GM18907 (cell line): ENCODE measurements around the gene PIK3R1.
A peak's percentile ranks its signal among the peaks of the same experiment; 100 is the strongest.

Experiments used
- ATAC-seq: cut with Tn5 transposase; IDR thresholded peaks from one replicate; pipeline ENCODE4 v1.9.1; 2021; ENCODE audit warnings: mild to moderate bottlenecking, moderate library complexity; ENCODE audit not compliant: unreplicated experiment

The PIK3R1 gene

GRCh38 chr5:68318955-68319705, 103.6 kb downstream of the PIK3R1 start:
- no peak for ATAC-seq

- ATAC-seq = no peak
Observed at GRCh38 chr5:68319706-68320412, 104.3 kb downstream of the PIK3R1 start.

- no peak for ATAC-seq
Observed at GRCh38 chr5:68320413-68320986, 104.9 kb downstream of the PIK3R1 start.

GRCh38 chr5:68325065-68325580, 109.6 kb downstream of the PIK3R1 start:
- no peak for ATAC-seq

- no peak for ATAC-seq
Observed at GRCh38 chr5:68329554-68330255, 114.1 kb downstream of the PIK3R1 start.

GRCh38 chr5:68330574-68330973, 115.0 kb downstream of the PIK3R1 start:
- ATAC-seq = no peak

- no peak for ATAC-seq
Observed at GRCh38 chr5:68331192-68332079, 115.9 kb downstream of the PIK3R1 start.

- no peak for ATAC-seq
Observed at GRCh38 chr5:68332080-68332451, 116.5 kb downstream of the PIK3R1 start.

GRCh38 chr5:68332556-68332955, 117.0 kb downstream of the PIK3R1 start:
- ATAC-seq = no peak

- ATAC-seq = no peak
Observed at GRCh38 chr5:68333649-68334552, 118.3 kb downstream of the PIK3R1 start.

- no peak for ATAC-seq
Observed at GRCh38 chr5:68334553-68334886, 119.0 kb downstream of the PIK3R1 start.

- no peak for ATAC-seq
Observed at GRCh38 chr5:68335075-68335474, 119.5 kb downstream of the PIK3R1 start.

GRCh38 chr5:68336200-68336599, 120.6 kb downstream of the PIK3R1 start:
- ATAC-seq = no peak

GRCh38 chr5:68337235-68337634, 121.7 kb downstream of the PIK3R1 start:
- ATAC-seq = no peak

GRCh38 chr5:68339921-68340321, 124.4 kb downstream of the PIK3R1 start:
- ATAC-seq = no peak

GRCh38 chr5:68341006-68341405, 125.5 kb downstream of the PIK3R1 start:
- no peak for ATAC-seq

- ATAC-seq = no peak
Observed at GRCh38 chr5:68342693-68343092, 127.1 kb downstream of the PIK3R1 start.

- ATAC-seq = no peak
Observed at GRCh38 chr5:68343421-68343826, 127.9 kb downstream of the PIK3R1 start.

- ATAC-seq = peak; percentile 48
Observed at GRCh38 chr5:68344447-68345111, 129.0 kb downstream of the PIK3R1 start.
